GM18511 (cell line): ENCODE measurements around the gene CTLA4.
"Not testable (repeated sequence)": the region's sequence is repeated elsewhere in the genome, so short reads cannot be mapped to it uniquely, and the experiment has no call there.

Experiments
- ATAC-seq: cut with Tn5 transposase; IDR thresholded peaks from one replicate; pipeline ENCODE4 v1.9.1; 2021; ENCODE audit warnings: mild to moderate bottlenecking, moderate library complexity; ENCODE audit not compliant: unreplicated experiment

CTLA4 gene

DNA sequence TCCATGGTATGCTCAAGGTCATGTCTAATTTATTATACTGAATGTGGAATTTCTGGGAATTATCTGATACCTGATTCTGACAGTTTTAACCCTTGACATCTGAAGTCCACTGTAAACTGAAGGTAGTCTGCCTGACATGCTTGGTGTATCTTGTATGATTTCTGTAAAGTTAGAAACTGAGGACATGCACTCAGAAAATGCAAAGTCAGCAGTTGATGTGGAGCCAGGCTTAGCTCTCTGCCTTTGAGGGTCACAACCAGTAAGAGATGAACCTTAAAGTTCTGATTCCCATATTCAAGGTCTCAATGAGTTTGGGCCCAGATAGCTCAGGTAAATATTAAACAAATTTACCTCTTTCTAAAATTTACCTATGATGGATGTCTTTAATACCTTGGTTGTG is 12.3 kb upstream of the CTLA4 start:
- no peak for ATAC-seq

DNA sequence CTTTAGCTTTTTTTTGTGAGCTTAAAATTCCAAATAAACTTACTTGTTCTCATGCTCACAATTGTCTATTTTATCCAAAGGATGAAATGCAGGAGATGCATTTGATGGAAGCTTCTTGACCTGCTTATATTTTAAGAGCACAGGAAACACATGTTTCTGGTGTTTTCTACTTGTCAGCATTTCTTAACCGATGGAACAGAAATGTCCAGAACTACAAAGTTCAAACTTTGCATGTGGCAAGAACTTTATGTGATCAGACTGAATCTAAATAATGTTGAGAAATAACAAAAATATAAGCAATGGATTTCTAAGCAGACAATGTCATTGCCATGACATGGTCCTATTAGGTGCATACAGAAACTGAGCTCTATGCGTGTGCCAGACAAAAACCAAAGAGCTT is 9.9 kb upstream of the CTLA4 start:
- no peak for ATAC-seq

DNA sequence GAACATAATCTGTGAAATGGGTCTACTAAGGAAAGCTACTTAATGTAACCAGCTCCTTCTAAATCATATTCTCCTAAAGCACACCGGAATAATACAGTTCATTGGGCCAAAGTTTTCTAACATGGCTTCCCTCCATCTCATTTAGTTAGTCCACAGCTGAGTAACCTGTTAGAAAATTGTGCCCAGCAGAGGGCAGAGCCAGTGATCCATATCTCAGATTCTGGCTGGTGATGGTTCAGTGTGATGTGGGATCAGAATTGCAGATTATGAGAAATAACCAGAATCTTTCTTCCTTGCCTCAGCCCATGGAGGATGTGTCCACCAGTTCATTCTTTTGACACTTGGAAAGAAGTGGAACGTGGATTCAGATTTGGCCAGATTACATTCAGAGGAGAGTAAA is 9.4 kb upstream of the CTLA4 start:
- no peak for ATAC-seq

DNA sequence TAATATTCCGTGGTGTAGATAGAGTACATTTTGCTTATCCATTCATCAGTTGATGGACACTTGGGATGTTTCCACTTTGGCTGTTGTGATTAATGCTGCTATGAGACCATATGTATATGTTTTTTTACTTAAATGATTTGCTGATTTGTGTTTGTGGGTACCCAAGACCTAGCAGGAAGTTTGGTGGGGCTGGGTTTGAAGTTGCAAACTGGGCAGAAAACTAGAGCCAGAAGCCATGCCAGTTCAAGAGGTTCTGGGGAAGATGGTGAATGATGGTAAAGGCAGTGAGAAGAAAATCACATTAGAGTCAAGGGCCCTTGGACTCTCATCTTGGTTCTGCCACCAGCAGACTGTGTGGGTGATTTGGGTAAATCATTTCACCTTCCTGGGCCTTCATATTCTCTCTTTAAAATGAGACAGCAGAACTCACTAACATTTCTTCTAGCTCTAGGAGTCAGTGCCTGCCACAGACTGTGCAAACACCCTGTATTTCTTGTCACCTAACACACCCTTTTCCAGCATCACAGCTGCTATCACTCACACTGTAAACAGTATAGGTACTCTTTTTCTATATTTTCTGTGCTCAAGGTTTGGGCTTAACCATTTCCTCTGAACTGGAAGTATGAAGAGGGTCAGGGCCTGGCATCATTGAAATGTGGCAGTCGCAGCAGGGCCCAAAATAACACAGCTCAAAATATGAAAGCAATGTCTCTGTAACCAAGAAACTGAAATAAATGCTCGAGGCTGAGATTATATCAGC is 8.4 kb upstream of the CTLA4 start:
- no peak for ATAC-seq

DNA sequence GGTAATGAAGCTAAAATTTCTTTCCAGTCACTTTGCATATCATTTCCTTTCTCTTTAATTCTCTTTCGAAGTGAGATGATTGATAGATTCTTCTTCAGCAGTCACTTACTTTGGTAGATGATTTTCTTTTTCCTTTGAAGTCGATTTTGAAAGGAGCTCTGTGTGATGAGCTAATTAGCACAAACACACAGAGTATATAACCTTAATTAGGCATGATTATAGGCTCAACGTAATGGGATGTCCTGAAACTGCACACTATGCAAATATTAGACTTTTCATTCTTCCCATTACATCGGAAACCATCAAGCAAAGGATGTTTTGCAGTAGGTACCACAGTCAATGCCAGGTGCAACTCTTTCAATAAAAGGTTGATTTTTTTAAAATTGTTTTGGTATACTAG is 6.4 kb upstream of the CTLA4 start:
- ATAC-seq: no peak

DNA sequence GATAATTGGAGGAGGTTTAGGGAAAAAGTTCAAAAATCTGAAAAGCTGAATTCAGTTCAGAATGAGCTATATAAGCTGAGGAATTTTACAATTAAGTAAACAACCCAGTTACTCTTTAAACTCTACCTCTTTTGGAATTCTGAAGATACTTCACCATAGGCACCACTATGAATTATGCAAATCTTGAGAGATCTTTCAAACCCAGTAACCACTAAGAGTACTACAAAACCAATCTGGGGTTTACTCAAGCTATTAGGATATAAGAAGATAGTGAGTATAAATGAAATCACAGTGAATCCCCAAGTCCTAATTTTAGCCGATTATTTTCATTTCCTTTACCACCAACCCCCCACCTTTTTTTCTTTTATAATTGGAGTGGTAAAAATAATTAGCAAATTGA is 6.0 kb upstream of the CTLA4 start:
- no peak for ATAC-seq

DNA sequence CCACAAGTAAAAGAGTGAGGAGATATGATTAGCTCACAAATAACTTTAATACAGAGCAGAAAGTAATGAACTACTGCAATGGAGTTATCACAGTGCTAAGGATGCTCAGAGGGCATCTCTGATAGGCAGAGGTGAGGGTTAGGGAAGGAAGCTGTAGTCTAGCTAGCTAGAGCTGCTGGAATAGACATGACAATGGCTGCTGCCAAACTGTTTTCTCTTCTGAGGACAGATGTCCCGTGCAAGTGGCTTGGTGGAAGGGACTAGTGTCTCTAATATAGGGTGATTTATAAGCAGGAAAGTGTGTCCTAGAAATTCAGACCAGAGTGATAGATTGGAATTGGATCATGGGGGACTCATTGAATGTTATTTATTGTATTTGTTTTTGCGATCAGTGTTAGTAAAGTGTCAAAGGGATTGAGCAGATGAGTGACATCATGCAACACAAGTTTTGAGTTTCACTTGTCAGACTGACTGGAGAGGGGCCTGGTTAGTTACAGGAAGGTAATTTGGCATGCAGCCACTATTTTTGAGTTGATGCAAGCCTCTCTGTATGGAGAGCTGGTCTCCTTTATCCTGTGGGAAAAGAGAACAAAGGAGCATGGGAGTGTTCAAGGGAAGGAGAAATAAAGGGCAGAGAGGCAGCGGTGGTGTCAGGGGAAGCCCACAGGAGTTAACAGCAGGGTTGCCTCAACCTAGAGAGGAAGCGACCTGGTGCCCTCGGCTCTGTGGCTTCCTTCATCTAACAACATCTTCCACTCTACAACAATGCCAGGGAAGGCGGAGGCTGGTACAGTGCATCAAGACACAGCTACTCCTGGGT is 1.9 kb downstream of the CTLA4 start:
- no peak for ATAC-seq

DNA sequence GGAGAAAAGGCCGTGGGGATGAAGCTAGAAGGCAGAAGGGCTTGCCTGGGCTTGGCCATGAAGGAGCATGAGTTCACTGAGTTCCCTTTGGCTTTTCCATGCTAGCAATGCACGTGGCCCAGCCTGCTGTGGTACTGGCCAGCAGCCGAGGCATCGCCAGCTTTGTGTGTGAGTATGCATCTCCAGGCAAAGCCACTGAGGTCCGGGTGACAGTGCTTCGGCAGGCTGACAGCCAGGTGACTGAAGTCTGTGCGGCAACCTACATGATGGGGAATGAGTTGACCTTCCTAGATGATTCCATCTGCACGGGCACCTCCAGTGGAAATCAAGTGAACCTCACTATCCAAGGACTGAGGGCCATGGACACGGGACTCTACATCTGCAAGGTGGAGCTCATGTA is 2.9 kb downstream of the CTLA4 start:
- no peak for ATAC-seq

DNA sequence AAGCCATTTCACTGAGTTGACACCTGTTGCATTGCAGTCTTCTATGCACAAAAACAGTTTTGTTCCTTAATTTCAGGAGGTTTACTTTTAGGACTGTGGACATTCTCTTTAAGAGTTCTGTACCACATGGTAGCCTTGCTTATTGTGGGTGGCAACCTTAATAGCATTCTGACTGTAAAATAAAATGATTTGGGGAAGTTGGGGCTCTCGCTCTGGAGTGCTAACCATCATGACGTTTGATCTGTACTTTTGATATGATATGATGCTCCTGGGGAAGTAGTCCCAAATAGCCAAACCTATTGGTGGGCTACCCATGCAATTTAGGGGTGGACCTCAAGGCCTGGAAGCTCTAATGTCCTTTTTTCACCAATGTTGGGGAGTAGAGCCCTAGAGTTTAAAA is 3.4 kb downstream of the CTLA4 start:
- ATAC-seq: no peak

DNA sequence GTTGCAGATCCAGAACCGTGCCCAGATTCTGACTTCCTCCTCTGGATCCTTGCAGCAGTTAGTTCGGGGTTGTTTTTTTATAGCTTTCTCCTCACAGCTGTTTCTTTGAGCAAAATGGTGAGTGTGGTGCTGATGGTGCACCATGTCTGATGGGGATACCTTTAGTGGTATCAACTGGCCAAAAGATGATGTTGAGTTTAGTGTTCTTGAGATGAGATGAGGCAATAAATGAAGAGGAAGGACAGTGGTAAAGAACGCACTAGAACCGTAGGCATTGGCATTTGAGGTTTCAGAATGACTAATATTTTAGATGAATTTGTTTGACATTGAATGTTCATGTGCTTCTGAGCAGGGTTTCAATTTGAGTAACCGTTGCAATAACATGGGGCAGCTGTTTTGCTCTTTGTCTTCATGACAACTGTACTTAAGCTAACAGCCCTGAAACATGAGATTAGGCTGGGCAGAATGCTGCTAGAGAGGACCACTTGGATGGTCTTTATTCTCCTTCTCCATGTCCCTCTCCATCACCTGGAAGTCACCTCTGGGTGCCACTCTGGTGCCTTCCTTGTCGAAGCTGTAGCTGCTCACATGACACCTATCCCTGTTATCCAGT is 3.9 kb downstream of the CTLA4 start:
- peak; percentile 98 for ATAC-seq

DNA sequence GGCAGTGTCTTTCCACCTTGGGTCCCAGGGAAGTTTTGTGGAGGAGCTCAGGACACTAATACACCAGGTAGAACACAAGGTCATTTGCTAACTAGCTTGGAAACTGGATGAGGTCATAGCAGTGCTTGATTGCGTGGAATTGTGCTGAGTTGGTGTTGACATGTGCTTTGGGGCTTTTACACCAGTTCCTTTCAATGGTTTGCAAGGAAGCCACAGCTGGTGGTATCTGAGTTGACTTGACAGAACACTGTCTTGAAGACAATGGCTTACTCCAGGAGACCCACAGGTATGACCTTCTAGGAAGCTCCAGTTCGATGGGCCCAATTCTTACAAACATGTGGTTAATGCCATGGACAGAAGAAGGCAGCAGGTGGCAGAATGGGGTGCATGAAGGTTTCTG is 5.9 kb downstream of the CTLA4 start:
- no peak for ATAC-seq

DNA sequence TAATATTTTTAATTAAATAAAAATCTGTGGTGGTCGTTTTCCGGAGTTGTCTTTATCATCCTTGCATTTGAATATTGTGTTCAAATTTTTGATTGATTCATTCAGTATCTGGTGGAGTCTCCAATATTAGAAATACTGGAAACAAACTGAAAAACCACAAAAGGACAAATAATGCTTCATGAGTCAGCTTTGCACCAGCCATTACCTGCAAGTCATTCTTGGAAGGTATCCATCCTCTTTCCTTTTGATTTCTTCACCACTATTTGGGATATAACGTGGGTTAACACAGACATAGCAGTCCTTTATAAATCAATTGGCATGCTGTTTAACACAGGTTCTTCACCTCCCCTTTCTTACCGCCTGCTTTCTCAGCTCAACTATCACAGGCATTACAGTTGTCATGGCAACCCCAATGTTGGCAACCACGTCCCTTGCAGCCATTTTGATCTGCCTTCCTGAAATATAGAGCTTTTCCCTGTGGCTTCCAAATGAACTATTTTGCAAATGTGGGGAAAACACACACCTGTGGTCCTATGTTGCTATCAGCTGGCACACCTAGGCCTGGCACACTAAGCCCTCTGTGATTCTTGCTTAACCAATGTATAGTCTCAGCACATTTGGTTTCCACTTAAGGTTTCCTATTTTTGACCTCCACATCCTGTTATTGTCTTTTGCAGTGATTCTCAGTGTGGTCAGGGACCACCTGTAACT is 6.5 kb downstream of the CTLA4 start:
- no peak for ATAC-seq

DNA sequence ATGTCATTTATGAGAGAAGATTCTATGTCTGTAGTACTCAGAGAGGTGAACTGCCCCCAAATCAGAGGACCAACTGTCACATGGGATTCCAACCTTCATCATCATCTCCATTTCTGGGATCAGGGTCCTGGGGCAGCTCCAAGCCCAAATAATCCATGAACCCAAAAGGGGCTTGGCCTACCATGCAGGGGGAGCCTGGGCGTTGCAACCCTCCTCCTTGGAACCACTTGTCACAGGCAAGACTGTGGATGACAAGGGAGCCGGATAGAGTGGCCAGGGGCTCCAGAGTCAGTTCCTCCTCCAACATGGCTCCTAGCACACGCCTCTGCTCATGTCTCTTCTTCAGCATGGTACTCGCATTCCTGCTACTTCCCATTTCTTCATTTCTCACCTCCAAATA is 7.9 kb downstream of the CTLA4 start:
- ATAC-seq: no peak

DNA sequence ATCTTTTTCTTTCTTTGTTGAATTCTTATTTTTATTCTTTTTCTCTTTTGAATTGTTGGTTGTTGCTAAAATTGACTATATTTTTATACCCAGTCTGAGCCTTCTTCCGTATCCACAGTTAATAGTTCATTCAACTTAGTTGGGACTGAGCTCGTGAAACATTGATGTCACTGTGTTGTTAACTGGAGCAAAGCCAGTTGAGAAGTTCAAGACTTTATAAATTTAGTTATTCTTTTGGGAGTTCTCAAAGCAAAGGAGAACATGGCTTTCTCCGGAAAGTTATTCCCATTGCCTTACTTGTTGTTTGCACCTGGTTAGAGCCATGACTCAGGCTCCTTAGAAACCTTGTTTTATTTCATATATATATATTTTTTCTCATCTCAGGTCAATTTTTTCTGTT is 8.8 kb downstream of the CTLA4 start:
- ATAC-seq: no peak

DNA sequence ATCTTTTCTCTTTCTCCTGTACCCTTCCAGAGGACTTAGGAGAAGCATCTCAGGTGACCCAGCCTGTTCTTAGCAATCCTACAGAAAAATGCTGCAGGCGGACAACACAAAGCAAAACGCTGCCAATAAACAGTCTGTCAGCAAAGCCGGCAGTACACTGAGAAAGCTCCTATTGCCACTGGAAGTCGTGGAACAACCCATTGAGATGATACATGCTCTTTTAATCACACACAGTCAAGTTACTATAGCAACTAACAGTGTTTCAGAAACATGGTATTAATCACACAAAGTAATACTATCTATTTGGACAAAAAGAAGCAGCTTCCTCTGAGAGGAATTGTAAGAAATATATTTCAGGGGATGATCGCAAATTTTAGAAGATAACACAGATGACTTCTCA is 10.5 kb downstream of the CTLA4 start:
- ATAC-seq: no peak

DNA sequence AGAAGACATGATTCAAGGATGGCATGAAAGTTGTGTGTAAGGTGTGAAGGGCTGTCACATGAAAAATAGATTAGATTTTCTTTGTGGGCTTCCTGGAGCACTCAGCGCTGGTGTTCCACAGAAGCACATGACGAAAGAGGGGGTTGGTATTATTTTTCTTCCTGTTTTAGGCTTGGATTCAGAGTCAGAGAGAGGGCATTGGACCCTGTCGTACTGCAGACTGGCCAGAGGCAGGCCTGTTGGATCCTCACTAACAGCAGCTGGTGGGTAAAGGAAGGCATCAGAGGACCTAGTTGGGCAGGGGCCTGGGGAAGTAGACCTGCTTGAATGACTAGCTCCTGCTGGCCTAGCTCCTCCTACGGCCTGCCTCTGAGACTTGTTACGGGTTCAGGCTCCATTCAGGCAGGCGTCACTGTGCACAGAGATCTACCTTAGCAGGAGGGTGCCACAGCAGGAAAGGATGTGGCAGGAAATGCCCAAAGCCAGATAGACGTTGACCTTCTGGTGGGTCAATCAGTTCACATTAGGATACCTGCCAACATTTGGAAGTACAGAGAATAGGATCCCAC is 13.1 kb downstream of the CTLA4 start:
- ATAC-seq: no peak

DNA sequence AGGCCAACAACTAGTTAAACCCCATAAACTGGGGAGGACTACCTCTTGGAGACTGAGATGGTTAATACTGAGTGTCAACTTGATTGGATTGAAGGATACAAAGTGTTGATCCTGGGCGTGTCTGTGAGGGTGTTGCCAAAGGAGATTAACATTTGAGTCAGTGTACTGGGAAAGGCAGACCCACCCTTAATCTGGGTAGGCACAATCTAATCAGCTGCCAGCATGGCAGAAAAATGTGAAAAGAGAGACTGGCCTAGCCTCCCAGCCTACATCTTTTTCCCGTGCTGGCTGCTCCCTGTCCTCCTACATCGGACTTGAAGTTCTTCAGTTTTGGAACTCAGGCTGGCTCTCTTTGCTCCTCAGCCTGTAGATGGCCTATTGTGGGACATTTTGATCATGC is 13.6 kb downstream of the CTLA4 start:
- not testable (repeated sequence) for ATAC-seq

DNA sequence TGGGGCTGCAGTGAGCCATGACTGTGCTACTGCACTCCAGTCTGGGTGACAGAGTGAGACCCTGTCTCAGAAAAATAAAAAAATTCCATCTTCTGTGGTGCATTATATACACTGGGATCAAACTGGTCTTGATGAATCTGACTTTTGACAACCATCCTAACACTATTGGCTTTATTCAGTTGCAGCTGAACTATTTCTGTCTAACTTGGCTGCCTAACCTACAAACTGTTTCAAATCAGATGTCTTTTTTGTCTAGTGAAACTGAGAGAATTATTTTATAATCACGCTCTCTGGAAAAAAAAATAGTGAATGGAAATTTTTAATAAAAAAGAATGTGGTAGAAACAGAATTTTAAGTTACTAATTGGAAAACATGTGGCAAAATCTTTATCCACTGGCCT is 15.0 kb downstream of the CTLA4 start:
- ATAC-seq: no peak

DNA sequence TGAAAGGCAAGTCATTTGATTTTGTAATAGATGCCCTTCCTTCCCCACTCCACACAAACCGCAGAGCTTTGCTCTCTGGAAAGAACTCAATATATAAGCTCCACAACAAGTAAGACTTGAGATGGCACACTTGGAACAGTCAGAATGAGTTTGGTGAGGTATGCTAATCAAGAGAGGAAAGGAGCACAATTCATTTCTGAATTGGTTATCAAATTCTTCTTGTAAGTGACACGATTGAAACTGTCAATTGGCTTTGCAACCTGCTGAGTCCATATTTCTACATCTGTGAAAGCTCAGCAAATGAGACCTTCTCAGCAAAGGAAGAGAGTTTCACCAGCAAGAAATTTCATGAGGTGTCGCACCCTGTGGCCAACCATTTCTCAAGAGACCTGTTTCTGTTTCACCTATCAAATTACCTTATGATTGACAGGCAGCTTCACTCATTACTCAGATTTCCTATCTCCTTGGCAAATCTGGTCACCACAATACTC is 19.1 kb downstream of the CTLA4 start:
- no peak for ATAC-seq

DNA sequence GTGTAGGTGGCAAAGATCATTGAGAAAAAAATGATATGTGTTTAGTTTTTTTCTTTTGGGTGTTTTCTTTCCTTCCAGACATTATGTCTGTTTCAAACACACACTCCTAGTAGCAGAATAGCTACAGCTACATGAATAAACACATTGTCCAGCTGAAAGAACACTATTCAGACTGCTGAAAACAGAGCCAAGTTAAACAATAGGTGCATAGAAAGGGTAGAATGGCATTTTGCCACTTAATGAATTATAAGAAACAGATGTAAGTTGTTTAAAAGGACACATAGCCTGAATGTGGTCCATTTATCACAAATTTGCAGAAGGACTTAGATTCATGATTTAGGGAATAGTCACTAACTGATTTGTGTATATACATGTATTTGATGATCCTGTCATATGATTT is 20.1 kb downstream of the CTLA4 start:
- no peak for ATAC-seq

DNA sequence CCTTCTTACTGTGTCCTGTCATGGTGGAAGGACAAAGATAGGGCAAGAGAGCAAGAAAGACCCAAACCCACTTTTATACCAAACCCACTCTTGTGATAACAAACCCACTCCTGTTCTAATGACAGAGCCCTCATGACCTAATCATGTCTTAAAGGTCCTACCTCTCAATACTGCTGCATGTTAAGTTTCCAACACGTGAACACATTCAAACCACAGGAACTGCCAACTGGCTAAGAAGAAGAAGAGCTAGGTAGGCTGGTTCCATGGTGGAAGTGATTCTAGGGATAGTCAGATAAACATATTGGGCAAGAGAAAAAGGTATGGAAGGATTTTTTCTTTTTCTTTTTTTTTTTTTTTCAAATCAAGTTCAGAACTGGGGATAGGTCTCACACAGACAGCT is 22.0 kb downstream of the CTLA4 start:
- no peak for ATAC-seq
